WERI-Rb-1 (cell line): Measurements from ENCODE around the gene CADM1.

Experiments
- DNase-seq: peaks from one replicate; pipeline ENCODE4 v3.0.0-alpha.2; 2020
- H3K27ac ChIP-seq: fragments of 250-450 bp; sonication (Bioruptor Pico); 2 replicates; pipeline ENCODE4 v1.5.1; 2020; ENCODE audit warnings: mild to moderate bottlenecking, moderate library complexity
- H3K27me3 ChIP-seq: fragments of 250-450 bp; sonication (Bioruptor Pico); 2 replicates; pipeline ENCODE4 v1.5.1; 2021; ENCODE audit warnings: mild to moderate bottlenecking, low read depth, moderate library complexity; ENCODE audit not compliant: insufficient read depth, severe bottlenecking
- H3K36me3 ChIP-seq: fragments of 250-450 bp; sonication (Bioruptor Pico); 2 replicates; pipeline ENCODE4 v1.5.1; 2020; ENCODE audit warnings: mild to moderate bottlenecking, moderate library complexity
- H3K4me3 ChIP-seq: 2 replicates; pipeline ENCODE4 v1.5.1; 2011; ENCODE audit warnings: low read depth, mild to moderate bottlenecking, control low read depth, low read length
- H3K9me3 ChIP-seq: fragments of 250-450 bp; sonication (Bioruptor Pico); 2 replicates; pipeline ENCODE4 v1.5.1; 2021; ENCODE audit warnings: mild to moderate bottlenecking, moderate library complexity; ENCODE audit not compliant: severe bottlenecking
- CTCF ChIP-seq: IDR thresholded peaks from 2 replicates; pipeline ENCODE4 v1.5.1; 2011; ENCODE audit warnings: low read depth, mild to moderate bottlenecking, control low read depth, inconsistent platforms, low read length

CADM1 gene

GRCh38 chr11:115219376-115219775 lies 284.8 kb downstream of the CADM1 start:
- no peak overlapping the region for H3K4me3 ChIP-seq
- H3K27ac ChIP-seq, result no peak overlapping the region

GRCh38 chr11:115217726-115218311 lies 286.4 kb downstream of the CADM1 start:
- Histone ChIP-seq H3K9me3 (peaks cover 7% of the 10 kb centered on the region), H3K27ac (0 out of 2 replicates have a peak overlapping the region, but pooled peaks have one; percentile 3), H3K27me3 (no peaks in the 10 kb centered on the region), H3K4me3 (no peak overlapping the region), H3K36me3 (peaks cover 5% of the 10 kb centered on the region)
- peak; percentile 57 for DNase-seq
- TF ChIP-seq CTCF, result no peak

More at GRCh38 chr11:115219376-115219775, 284.8 kb downstream of the CADM1 start:
- Histone ChIP-seq H3K9me3 (peaks cover 9% of the 10 kb centered on the region), H3K36me3 (peaks cover 5% of the 10 kb centered on the region), H3K27me3 (no peaks in the 10 kb centered on the region)
- DNase-seq, result no peak
- no peak for TF ChIP-seq CTCF

- peak; percentile 39 for DNase-seq
- peaks cover 5% of the 10 kb centered on the region for H3K36me3 ChIP-seq
- peak; percentile 65 for TF ChIP-seq CTCF
- no peaks in the 10 kb centered on the region for H3K27me3 ChIP-seq
- H3K9me3 ChIP-seq, result no peaks in the 10 kb centered on the region
- H3K27ac ChIP-seq, result no peak overlapping the region
- H3K4me3 ChIP-seq, result no peak overlapping the region
Observed at GRCh38 chr11:115215694-115216617, 288.3 kb downstream of the CADM1 start.

- no peaks in the 10 kb centered on the region for H3K27me3 ChIP-seq
- H3K9me3 ChIP-seq, result no peaks in the 10 kb centered on the region
- peaks cover 5% of the 10 kb centered on the region for H3K36me3 ChIP-seq
- no peak overlapping the region for H3K27ac ChIP-seq
- no peak for TF ChIP-seq CTCF
- no peak overlapping the region for H3K4me3 ChIP-seq
- no peak for DNase-seq
Observed at GRCh38 chr11:115214644-115215234, 289.5 kb downstream of the CADM1 start.

GRCh38 chr11:115213007-115213406 lies 291.2 kb downstream of the CADM1 start:
- DNase-seq, result no peak
- H3K36me3 ChIP-seq, result peaks cover 5% of the 10 kb centered on the region
- no peak overlapping the region for H3K27ac ChIP-seq
- no peaks in the 10 kb centered on the region for H3K9me3 ChIP-seq
- no peak overlapping the region for H3K4me3 ChIP-seq
- TF ChIP-seq CTCF, result no peak
- H3K27me3 ChIP-seq, result no peaks in the 10 kb centered on the region
